HCT116 (cell line): ENCODE measurements around the gene GPLD1. TPM values are rescaled to one million over a fixed set of nuclear protein-coding genes. Genes with fewer than 3 reads are reported as not detected.

Experiments used
- ATAC-seq: fragments of 200-7000 bp; cut with Tn5 transposase; 2 replicates; pipeline ENCODE4 v1.9.1; 2020; ENCODE audit warnings: mild to moderate bottlenecking, moderate library complexity
- BruUV-seq: library from RNA; stranded (reverse); fragments of 400-500 nt; replicated peaks from 2 replicates; lab custom pipeline; 2021; lab: Mats Ljungman, UMichigan
- CTCF ChIA-PET: fragments of 300-600 bp; sonication (Branson Sonifier 250); formaldehyde crosslinking; loops from one replicate; lab custom pipeline; 2021; ENCODE audit warnings: antibody characterized with exemption; lab: Charles Lee
- POLR2A ChIA-PET: fragments of 300-600, 350-600 bp; sonication (Branson Sonifier 250); formaldehyde crosslinking; loops from one replicate; lab custom pipeline; 2021; ENCODE audit warnings: antibody characterized with exemption; lab: Charles Lee
- RAD21 ChIA-PET, 2 experiments: fragments of 300-600 bp; sonication (Branson Sonifier 250); formaldehyde crosslinking; loops; one replicate each; lab custom pipeline; 2023; ENCODE audit warnings: low total read pairs in 2 of 2; ENCODE audit not compliant: uncharacterized antibody in 2 of 2, unreplicated experiment in 2 of 2, low non-redundant PET in 1 of 2; lab: Charles Lee
- DNase-seq: peaks from one replicate; pipeline ENCODE4 v3.0.0-alpha.2; 2010; ENCODE audit warnings: low read depth, low spot score
- H2AFZ ChIP-seq: fragments of 200-600 bp; shearing (Covaris generic), sonication (generic); 2 replicates; pipeline ENCODE4 v1.6.1; 2017; ENCODE audit warnings: low read depth, mixed run types, mixed read lengths, antibody characterized with exemption, low read length; ENCODE audit not compliant: poor library complexity, severe bottlenecking
- H3K27ac ChIP-seq: 2 replicates; pipeline ENCODE4 v1.5.1; 2012; ENCODE audit warnings: low read depth, low read length
- H3K27me3 ChIP-seq: fragments of 200-600 bp; sonication (generic); 2 replicates; pipeline ENCODE4 v1.6.1; 2016; ENCODE audit warnings: mixed run types, low read length, mixed read lengths; ENCODE audit not compliant: insufficient read depth
- H3K36me3 ChIP-seq, 2 experiments: fragments of 200-500 bp in 1 of 2; fragments of 200-600 bp in 1 of 2; sonication (Bioruptor generic) in 1 of 2; sonication (generic) in 1 of 2; 2 replicates each; pipeline versions ENCODE4 v1.5.1 to v1.6.1; 2014 to 2016; ENCODE audit warnings: low read length in 2 of 2, inconsistent platforms in 1 of 2, mixed read lengths in 1 of 2, mixed run types in 1 of 2; ENCODE audit not compliant: insufficient read depth in 2 of 2, control insufficient read depth in 1 of 2
- H3K4me1 ChIP-seq, 2 experiments: fragments of 200-600 bp in 1 of 2; sonication (generic) in 1 of 2; 2 replicates each; pipeline versions ENCODE4 v1.5.1 to v1.6.1; 2012 to 2017; ENCODE audit warnings: low read length in 2 of 2, inconsistent platforms in 1 of 2, mild to moderate bottlenecking in 1 of 2, mixed read lengths in 1 of 2, mixed run types in 1 of 2, moderate library complexity in 1 of 2; ENCODE audit not compliant: insufficient read depth in 2 of 2, control insufficient read depth in 1 of 2
- H3K4me2 ChIP-seq: fragments of 200-600 bp; sonication (generic); 2 replicates; pipeline ENCODE4 v1.6.1; 2017; ENCODE audit warnings: mixed run types, low read length, mixed read lengths
- H3K4me3 ChIP-seq, 2 experiments: fragments of 200-600 bp in 1 of 2; sonication (generic) in 1 of 2; replicated peaks in 1 of 2; 2 replicates each; pipeline ENCODE4 v1.5.1; 2011 to 2016; ENCODE audit warnings: low read length in 2 of 2, control low read depth in 1 of 2, low read depth in 1 of 2, mild to moderate bottlenecking in 1 of 2, mixed read lengths in 1 of 2, mixed run types in 1 of 2
- H3K79me2 ChIP-seq: fragments of 200-600 bp; sonication (generic); 2 replicates; pipeline ENCODE4 v1.6.1; 2017; ENCODE audit warnings: mild to moderate bottlenecking, mixed run types, low read length, moderate library complexity, mixed read lengths; ENCODE audit not compliant: insufficient read depth
- H3K9ac ChIP-seq: fragments of 200-600 bp; sonication (generic); 2 replicates; pipeline ENCODE4 v1.6.1; 2016; ENCODE audit warnings: low read length, mixed read lengths
- H3K9me2 ChIP-seq: fragments of 200-600 bp; sonication (generic), shearing (Covaris generic); 2 replicates; pipeline ENCODE4 v1.6.1; 2017; ENCODE audit warnings: mixed run types, mild to moderate bottlenecking, moderate library complexity; ENCODE audit not compliant: insufficient read depth
- H3K9me3 ChIP-seq, 2 experiments: fragments of 200-500 bp in 1 of 2; fragments of 200-600 bp in 1 of 2; sonication (Bioruptor generic) in 1 of 2; sonication (generic) in 1 of 2; 2 replicates each; pipeline ENCODE4 v1.6.1; 2014 to 2017; ENCODE audit warnings: low read length in 2 of 2, mixed read lengths in 2 of 2, inconsistent platforms in 1 of 2, low read depth in 1 of 2, mild to moderate bottlenecking in 1 of 2, mixed run types in 1 of 2, moderate library complexity in 1 of 2; ENCODE audit not compliant: control insufficient read depth in 1 of 2, insufficient read depth in 1 of 2
- H4K20me1 ChIP-seq: fragments of 200-600 bp; sonication (generic), shearing (Covaris generic); 2 replicates; pipeline ENCODE4 v1.6.1; 2017; ENCODE audit warnings: mixed run types, mild to moderate bottlenecking, moderate library complexity; ENCODE audit not compliant: insufficient read depth
- CBX3 ChIP-seq: IDR thresholded peaks from 2 replicates; pipeline ENCODE4 v1.6.1; 2012; ENCODE audit warnings: low read depth
- CEBPB ChIP-seq: IDR thresholded peaks from 2 replicates; pipeline ENCODE4 v1.6.1; 2012; ENCODE audit warnings: low read depth
- CTCF ChIP-seq, 3 experiments: fragments of 200-600 bp in 1 of 3; sonication (generic) in 1 of 3; IDR thresholded peaks in 2 of 3; conservative IDR thresholded peaks in 1 of 3; 2 replicates each; pipeline ENCODE4 v1.5.1; 2012 to 2017; ENCODE audit warnings: low read depth in 2 of 3, low read length in 2 of 3, antibody characterized with exemption in 1 of 3, borderline replicate concordance in 1 of 3, control low read depth in 1 of 3, mild to moderate bottlenecking in 1 of 3, mixed read lengths in 1 of 3, mixed run types in 1 of 3, moderate library complexity in 1 of 3; ENCODE audit not compliant: insufficient read depth in 1 of 3
- ELF1 ChIP-seq: IDR thresholded peaks from 2 replicates; pipeline ENCODE4 v1.6.1; 2012; ENCODE audit warnings: low read depth, borderline replicate concordance
- EZH2phosphoT487 ChIP-seq: fragments of 200-600 bp; IDR thresholded peaks from 2 replicates; pipeline ENCODE4 v1.6.1; 2018; ENCODE audit warnings: antibody characterized with exemption, borderline replicate concordance
- JUND ChIP-seq: IDR thresholded peaks from 2 replicates; pipeline ENCODE4 v1.6.1; 2012
- RAD21 ChIP-seq: IDR thresholded peaks from 2 replicates; pipeline ENCODE4 v1.6.1; 2012; ENCODE audit warnings: low read depth, mild to moderate bottlenecking
- SIN3A ChIP-seq: IDR thresholded peaks from 2 replicates; pipeline ENCODE4 v1.6.1; 2012; ENCODE audit warnings: low read depth
- SP1 ChIP-seq: IDR thresholded peaks from 2 replicates; pipeline ENCODE4 v1.6.1; 2012; ENCODE audit warnings: low read depth
- TCF7L2 ChIP-seq: IDR thresholded peaks from 2 replicates; pipeline ENCODE4 v1.7.0; 2011; ENCODE audit warnings: borderline replicate concordance, inconsistent platforms; ENCODE audit not compliant: insufficient read depth, insufficient read length; ENCODE audit errors: extremely low read depth
- ZFX ChIP-seq: fragments of 450-650 bp; IDR thresholded peaks from 2 replicates; pipeline ENCODE4 v1.6.1; 2017
- intact Hi-C: fragments of 100-400 bp; cut with micrococcal nuclease; formaldehyde crosslinking; loops from 2 replicates; pipeline ENCODE4 v1.10.0; 2022
- total RNA-seq: library from RNA; stranded (reverse); gene quantifications from one replicate; pipeline ENCODE4 v1.2.1, GENCODE V29; 2021; ENCODE audit not compliant: unreplicated experiment

The GPLD1 gene
- total RNA-seq, 1 experiment from 2014 or later: 2.1 TPM

DNA sequence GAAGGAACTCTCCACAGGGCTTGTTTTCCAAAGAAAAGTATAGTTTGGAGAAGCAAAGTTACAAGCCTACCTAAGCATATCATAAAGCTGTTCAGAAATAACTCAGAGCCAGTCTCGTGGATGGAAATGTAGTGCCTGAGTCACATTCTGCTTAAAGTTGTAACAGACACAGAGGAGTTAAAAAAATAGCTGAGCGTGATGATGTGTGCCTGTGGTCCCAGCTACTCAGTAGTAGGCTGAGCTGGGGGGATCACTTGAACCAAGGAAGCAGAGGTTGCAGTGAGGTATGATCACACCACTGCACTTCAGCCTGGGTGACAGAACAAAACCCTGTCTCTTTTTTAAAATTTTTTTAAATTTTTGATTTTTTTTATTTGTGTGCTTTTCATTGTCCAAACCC, 12.0 kb upstream of the GPLD1 start:
- intact Hi-C loops: no loop called here
- no peak overlapping the region for H3K4me3 ChIP-seq
- no peaks in the 10 kb centered on the region; a peak in 1 of 4 replicates for H3K4me1 ChIP-seq
- ATAC-seq (no peak), DNase-seq (no peak)
- no peaks in the 10 kb centered on the region for H3K9me3 ChIP-seq
- ChIA-PET CTCF (interaction anchor here (1.8 kb wide), 1 partner anchor 20 kb away, joined by 5 read pairs; no protein-coding TSS in a partner anchor), RAD21 (no interaction called here), POLR2A (no interaction called here)
- H3K9ac ChIP-seq: no peak overlapping the region
- no peaks in the 10 kb centered on the region for H4K20me1 ChIP-seq
- no peaks in the 10 kb centered on the region for H3K9me2 ChIP-seq
- no TSS peak for BruUV-seq
- H3K79me2 ChIP-seq: no peaks in the 10 kb centered on the region
- no peak overlapping the region for H3K27ac ChIP-seq
- TF ChIP-seq JUND (no peak), CBX3 (no peak), SP1 (no peak), TCF7L2 (no peak), RAD21 (no peak), ELF1 (no peak), EZH2phosphoT487 (no peak), CTCF (IDR thresholded peaks at IDR 0.05 in 2 of 3, conservative IDR thresholded peaks at IDR 0.05 in 1 of 3; ENCODE audit: borderline replicate concordance in 1 of 3, insufficient read depth in 1 of 3, low read depth in 2 of 3, low read length in 2 of 3) (no peak), CEBPB (no peak), SIN3A (no peak), ZFX (no peak)
- no peaks in the 10 kb centered on the region for H3K36me3 ChIP-seq
- H3K27me3 ChIP-seq: no peaks in the 10 kb centered on the region
- no peak overlapping the region for H2AFZ ChIP-seq
- no peak overlapping the region for H3K4me2 ChIP-seq
